OCI-LY3 (cell line): Measurements from ENCODE around the gene PPP1R14B.

Source experiments
- H2AFZ ChIP-seq: fragments of 200-600, 300-600 bp; shearing (Covaris generic); 2 replicates; pipeline ENCODE4 v1.6.0; 2014; ENCODE audit warnings: antibody characterized with exemption, low read depth, low read length
- H3K27ac ChIP-seq: fragments of 200-600, 300-600 bp; sonication (generic); 2 replicates; pipeline ENCODE4 v1.5.1; 2014; ENCODE audit warnings: mild to moderate bottlenecking, low read length, moderate library complexity, mixed read lengths
- H3K27me3 ChIP-seq: fragments of 200-600, 300-600 bp; sonication (generic); 2 replicates; pipeline ENCODE4 v1.6.1; 2014; ENCODE audit warnings: low read depth, low read length, mixed read lengths
- H3K36me3 ChIP-seq: fragments of 200-600, 300-600 bp; sonication (generic); replicated peaks from 2 replicates; pipeline ENCODE3; 2014; ENCODE audit warnings: low read depth, low read length, mixed read lengths
- H3K4me1 ChIP-seq: fragments of 300-600, 200-600 bp; sonication (generic); 2 replicates; pipeline ENCODE4 v1.6.1; 2014; ENCODE audit warnings: low read length, mixed read lengths
- H3K4me2 ChIP-seq: fragments of 200-600, 300-600 bp; sonication (generic); 2 replicates; pipeline ENCODE4 v1.6.1; 2014; ENCODE audit warnings: low read length, mixed read lengths
- H3K4me3 ChIP-seq: fragments of 300-600, 200-600 bp; sonication (generic); 2 replicates; pipeline ENCODE4 v1.5.1; 2014; ENCODE audit warnings: antibody characterized with exemption, mild to moderate bottlenecking, low read length, moderate library complexity
- H3K79me2 ChIP-seq: fragments of 300-600, 200-600 bp; shearing (Covaris generic); 2 replicates; pipeline ENCODE4 v1.6.1; 2014; ENCODE audit warnings: mild to moderate bottlenecking, low read length, mixed read lengths
- H3K9ac ChIP-seq: fragments of 300-600, 200-600 bp; shearing (Covaris generic); 2 replicates; pipeline ENCODE4 v1.6.0; 2014; ENCODE audit warnings: mild to moderate bottlenecking, low read length, moderate library complexity
- H3K9me3 ChIP-seq: fragments of 200-600, 300-600 bp; shearing (Covaris generic); 2 replicates; pipeline ENCODE4 v1.6.1; 2014; ENCODE audit warnings: low read length, mixed read lengths; ENCODE audit not compliant: insufficient read depth
- H4K20me1 ChIP-seq: fragments of 200-600, 300-600 bp; sonication (generic); 2 replicates; pipeline ENCODE4 v1.6.1; 2016; ENCODE audit warnings: low read length, mixed read lengths; ENCODE audit not compliant: insufficient read depth
- CTCF ChIP-seq: fragments of 200-600, 300-600 bp; sonication (generic); IDR thresholded peaks from 2 replicates; pipeline ENCODE4 v1.5.1; 2014; ENCODE audit warnings: antibody characterized with exemption, low read length, low read depth
- EZH2phosphoT487 ChIP-seq: fragments of 200-600 bp; shearing (Covaris generic); IDR thresholded peaks from 2 replicates; pipeline ENCODE4 v1.6.1; 2018; ENCODE audit warnings: antibody characterized with exemption, mixed run types, low read depth

The PPP1R14B gene

GRCh38 chr11:64251016-64251752 is 4.4 kb upstream of the PPP1R14B start, which contains the start of gene PLCB3:
Gene PLCB3, plus strand, starts transcription at chr11:64251530. Its CDS starts 120 bp downstream, at chr11:64251650.
- H3K27ac ChIP-seq: peak within 1 kb of the TSS; percentile 36
- no peaks in the 10 kb centered on the region for H3K9me3 ChIP-seq
- H4K20me1 ChIP-seq: peaks cover 11% of the 10 kb centered on the region; the same call in 1 of the 2 replicates
- peak within 1 kb of the TSS; percentile 66; the same call in 1 of the 2 replicates for H2AFZ ChIP-seq
- no peaks in the 10 kb centered on the region for H3K27me3 ChIP-seq
- H3K79me2 ChIP-seq: peaks cover 31% of the 10 kb centered on the region
- TF ChIP-seq EZH2phosphoT487 (no peak), CTCF (peak; percentile 67)
- peak within 1 kb of the TSS; percentile 92 for H3K4me2 ChIP-seq
- H3K4me3 ChIP-seq: peak within 1 kb of the TSS; percentile 93
- peak within 1 kb of the TSS; percentile 88 for H3K9ac ChIP-seq
- H3K4me1 ChIP-seq: peaks cover 33% of the 10 kb centered on the region
- peaks cover 6% of the 10 kb centered on the region for H3K36me3 ChIP-seq

GRCh38 chr11:64250415-64251015 is 3.8 kb upstream of the PPP1R14B start:
- H3K9me3 ChIP-seq: no peaks in the 10 kb centered on the region
- H3K4me1 ChIP-seq: peaks cover 33% of the 10 kb centered on the region

GRCh38 chr11:64249563-64250414 is 3.0 kb upstream of the PPP1R14B start:
- Histone ChIP-seq H3K4me1 (peaks cover 39% of the 10 kb centered on the region), H2AFZ (no peak overlapping the region), H3K27me3 (no peaks in the 10 kb centered on the region)

More at GRCh38 chr11:64250415-64251015, 3.8 kb upstream of the PPP1R14B start:
- Histone ChIP-seq H3K9ac (peak overlapping the region; percentile 75), H3K27ac (no peak overlapping the region), H3K4me2 (peak overlapping the region; percentile 92), H3K79me2 (peaks cover 38% of the 10 kb centered on the region), H3K4me3 (peak overlapping the region; percentile 93), H2AFZ (0 out of 2 replicates have a peak overlapping the region, but pooled peaks have one; percentile 14), H3K36me3 (no peaks in the 10 kb centered on the region), H3K27me3 (no peaks in the 10 kb centered on the region), H4K20me1 (peaks cover 11% of the 10 kb centered on the region; the same call in 1 of the 2 replicates)
- no peak for TF ChIP-seq CTCF
- no peak for TF ChIP-seq EZH2phosphoT487

More at GRCh38 chr11:64249563-64250414, 3.0 kb upstream of the PPP1R14B start:
- H4K20me1 ChIP-seq: peaks cover 11% of the 10 kb centered on the region; the same call in 1 of the 2 replicates
- H3K9me3 ChIP-seq: no peaks in the 10 kb centered on the region
- H3K9ac ChIP-seq: no peak overlapping the region
- H3K4me3 ChIP-seq: no peak overlapping the region
- no peaks in the 10 kb centered on the region for H3K36me3 ChIP-seq
- no peak overlapping the region for H3K27ac ChIP-seq
- peaks cover 45% of the 10 kb centered on the region for H3K79me2 ChIP-seq
- no peak for TF ChIP-seq EZH2phosphoT487
- TF ChIP-seq CTCF: no peak
- H3K4me2 ChIP-seq: peak overlapping the region; percentile 92; the same call in 1 of the 2 replicates
